IMR-90 (cell line): ENCODE measurements around the gene RAPSN. TPM values are rescaled to one million over a fixed set of nuclear protein-coding genes. Genes with fewer than 3 reads are reported as not detected.

Source experiments
- ATAC-seq: fragments of 200-7000 bp; cut with Tn5 transposase; 2 replicates; pipeline ENCODE4 v1.9.1; 2020; ENCODE audit warnings: low read depth, mild to moderate bottlenecking, moderate library complexity
- BruUV-seq: library from RNA; stranded (reverse); fragments of 400-500 nt; replicated peaks from 2 replicates; lab custom pipeline; 2021; lab: Mats Ljungman, UMichigan
- CTCF ChIA-PET: fragments of 300-600 bp; formaldehyde crosslinking; extraction: SDS; loops from one replicate; lab custom pipeline; 2021; ENCODE audit warnings: antibody characterized with exemption; lab: Yijun Ruan, JAX
- POLR2A ChIA-PET: fragments of 300-600 bp; sonication (Branson Sonifier 250); formaldehyde crosslinking; loops from one replicate; lab custom pipeline; 2022; ENCODE audit warnings: antibody characterized with exemption; ENCODE audit not compliant: unreplicated experiment; lab: Charles Lee
- DNase-seq: peaks from one replicate; pipeline ENCODE4 v3.0.0; 2013
- H2AFZ ChIP-seq: replicated peaks from 2 replicates; pipeline ENCODE3; 2013; ENCODE audit warnings: low read length, mild to moderate bottlenecking; ENCODE audit not compliant: poor library complexity
- H2AK5ac ChIP-seq: 2 replicates; pipeline ENCODE4 v1.6.1; 2013; ENCODE audit warnings: low read depth, low read length, inconsistent platforms
- H2AK9ac ChIP-seq: replicated peaks from 2 replicates; pipeline ENCODE3; 2013; ENCODE audit warnings: mild to moderate bottlenecking, low read depth, low read length, moderate library complexity; ENCODE audit not compliant: poor library complexity
- H2BK120ac ChIP-seq: 2 replicates; pipeline ENCODE4 v1.6.1; 2013; ENCODE audit warnings: low read depth, low read length, inconsistent platforms
- H2BK15ac ChIP-seq: 3 replicates; pipeline ENCODE4 v1.6.1; 2013; ENCODE audit warnings: low read depth, low read length, inconsistent platforms
- H2BK20ac ChIP-seq: 2 replicates; pipeline ENCODE4 v1.6.1; 2013; ENCODE audit warnings: low read depth, mild to moderate bottlenecking, inconsistent platforms, low read length, moderate library complexity
- H2BK5ac ChIP-seq: 2 replicates; pipeline ENCODE4 v1.6.1; 2013; ENCODE audit warnings: mild to moderate bottlenecking, low read depth, low read length, inconsistent platforms; ENCODE audit not compliant: poor library complexity, severe bottlenecking
- H3K14ac ChIP-seq: replicated peaks from 2 replicates; pipeline ENCODE4 v1.6.1; 2013; ENCODE audit warnings: low read depth, low read length, inconsistent platforms
- H3K18ac ChIP-seq: 2 replicates; pipeline ENCODE4 v1.6.1; 2013; ENCODE audit warnings: low read depth, low read length, control low read depth
- H3K23ac ChIP-seq: 2 replicates; pipeline ENCODE4 v1.6.1; 2013; ENCODE audit warnings: low read depth, low read length, inconsistent platforms
- H3K27ac ChIP-seq: 2 replicates; pipeline ENCODE4 v1.5.1; 2013; ENCODE audit warnings: mild to moderate bottlenecking, control low read depth, low read length; ENCODE audit not compliant: insufficient read depth
- H3K27me3 ChIP-seq: 2 replicates; pipeline ENCODE4 v1.6.1; 2013; ENCODE audit warnings: low read length; ENCODE audit not compliant: control insufficient read depth, insufficient read depth
- H3K36me3 ChIP-seq: 2 replicates; pipeline ENCODE4 v1.6.1; 2013; ENCODE audit warnings: low read length, mixed read lengths; ENCODE audit not compliant: control insufficient read depth, insufficient read depth
- H3K4ac ChIP-seq: 2 replicates; pipeline ENCODE4 v1.6.1; 2013; ENCODE audit warnings: low read depth, low read length, inconsistent platforms
- H3K4me1 ChIP-seq: 2 replicates; pipeline ENCODE4 v1.6.1; 2013; ENCODE audit warnings: low read length, mixed read lengths; ENCODE audit not compliant: control insufficient read depth, insufficient read depth
- H3K4me2 ChIP-seq: 2 replicates; pipeline ENCODE4 v1.6.1; 2013; ENCODE audit warnings: low read depth, mild to moderate bottlenecking, control low read depth, low read length, moderate library complexity
- H3K4me3 ChIP-seq: 2 replicates; pipeline ENCODE4 v1.5.1; 2013; ENCODE audit warnings: low read depth, mild to moderate bottlenecking, control low read depth, low read length, moderate library complexity; ENCODE audit not compliant: insufficient read depth
- H3K56ac ChIP-seq: 2 replicates; pipeline ENCODE4 v1.6.1; 2013; ENCODE audit warnings: low read length, inconsistent platforms; ENCODE audit not compliant: insufficient read depth; ENCODE audit errors: extremely low read depth
- H3K79me1 ChIP-seq, 2 experiments: 2 replicates each; pipeline ENCODE4 v1.6.1; 2013; ENCODE audit warnings: low read length in 2 of 2, inconsistent platforms in 1 of 2, low read depth in 1 of 2
- H3K9ac ChIP-seq: 2 replicates; pipeline ENCODE4 v1.6.1; 2013; ENCODE audit warnings: low read depth, low read length, control low read depth
- H3K9me1 ChIP-seq: 2 replicates; pipeline ENCODE4 v1.6.1; 2013; ENCODE audit warnings: low read length, inconsistent platforms; ENCODE audit not compliant: insufficient read depth
- H3K9me3 ChIP-seq: 2 replicates; pipeline ENCODE4 v1.6.1; 2013; ENCODE audit warnings: low read length; ENCODE audit not compliant: control insufficient read depth, insufficient read depth
- H4K20me1 ChIP-seq: 2 replicates; pipeline ENCODE4 v1.6.1; 2013; ENCODE audit warnings: low read length, inconsistent platforms; ENCODE audit not compliant: insufficient read depth
- H4K5ac ChIP-seq: 2 replicates; pipeline ENCODE4 v1.6.1; 2013; ENCODE audit warnings: mild to moderate bottlenecking, low read depth, low read length, control low read depth
- H4K8ac ChIP-seq, 2 experiments: 2 replicates each; pipeline ENCODE4 v1.6.1; 2013; ENCODE audit warnings: low read depth in 2 of 2, low read length in 2 of 2, control low read depth in 1 of 2, inconsistent platforms in 1 of 2
- H4K91ac ChIP-seq: 2 replicates; pipeline ENCODE4 v1.6.1; 2013; ENCODE audit warnings: low read depth, low read length, inconsistent platforms; ENCODE audit not compliant: insufficient read depth
- CEBPB ChIP-seq: IDR thresholded peaks from 2 replicates; pipeline ENCODE4 v1.6.1; 2012; ENCODE audit warnings: low read depth, low read length, improper control_type of control experiment
- CHD1 ChIP-seq: IDR thresholded peaks from 2 replicates; pipeline ENCODE4 v1.6.1; 2012; ENCODE audit warnings: low read depth, low read length, improper control_type of control experiment
- POLR2A ChIP-seq: IDR thresholded peaks from 2 replicates; pipeline ENCODE4 v1.6.1; 2012; ENCODE audit warnings: mild to moderate bottlenecking, low read depth, low read length
- RCOR1 ChIP-seq: IDR thresholded peaks from 2 replicates; pipeline ENCODE4 v1.6.1; 2012; ENCODE audit warnings: mild to moderate bottlenecking, low read length, improper control_type of control experiment; ENCODE audit not compliant: insufficient replicate concordance
- WGBS, 2 experiments: methylation state at CpG; one replicate each; pipeline versions ENCODE4 v1.1.5 to v1.1.7; 2013; ENCODE audit warnings: missing lambda C conversion rate in 2 of 2; ENCODE audit not compliant: insufficient read length in 1 of 2; ENCODE audit errors: extremely low coverage in 2 of 2; 5-methylcytosine and 5-hydroxymethylcytosine counted together
- dilution Hi-C: fragments of 300-500 bp; cut with HindIII; formaldehyde crosslinking; loops from one replicate; pipeline ENCODE4 v1.14.3; 2018; ENCODE audit warnings: low sequenced_read_pairs; ENCODE audit not compliant: unreplicated experiment
- in situ Hi-C: fragments of 300-500 bp; cut with MboI; formaldehyde crosslinking; loops from 3 replicates; pipeline ENCODE4 v1.14.3; 2019; ENCODE audit warnings: low sequenced_read_pairs, inconsistent platforms, mixed read lengths
- intact Hi-C: fragments of 100-400 bp; cut with micrococcal nuclease; formaldehyde crosslinking; loops from 2 replicates; pipeline ENCODE4 v1.10.0; 2022
- polyA plus RNA-seq, 3 experiments: library from polyadenylated mRNA; depleted of rRNA; stranded (reverse); fragments of >200 nt; gene quantifications; 2 replicates each; pipeline ENCODE4 v1.2.3, GENCODE V29; 2012; ENCODE audit warnings: low replicate concordance in 1 of 3
- total RNA-seq: library from RNA; depleted of rRNA; stranded (reverse); fragments of >200 nt; gene quantifications from 2 replicates; pipeline ENCODE4 v1.2.3, GENCODE V29; 2012
- TF ChIP-seq, protein P1 (sequence below): fragments of 150-350 bp; IDR thresholded peaks from 2 replicates; pipeline ENCODE4 v1.6.1; 2017; ENCODE audit warnings: mild to moderate bottlenecking, antibody characterized with exemption, low read length, low read depth
- TF ChIP-seq, protein P2 (sequence below): fragments of 150-350 bp; IDR thresholded peaks from 2 replicates; pipeline ENCODE4 v1.6.1; 2016; ENCODE audit warnings: low read depth, mild to moderate bottlenecking, low read length, moderate library complexity, borderline replicate concordance

The RAPSN gene
- total and polyA plus RNA-seq, 2 of the 4 experiments (the other 2 are of a cell fraction) = 0.03 TPM; not detected in 1

DNA sequence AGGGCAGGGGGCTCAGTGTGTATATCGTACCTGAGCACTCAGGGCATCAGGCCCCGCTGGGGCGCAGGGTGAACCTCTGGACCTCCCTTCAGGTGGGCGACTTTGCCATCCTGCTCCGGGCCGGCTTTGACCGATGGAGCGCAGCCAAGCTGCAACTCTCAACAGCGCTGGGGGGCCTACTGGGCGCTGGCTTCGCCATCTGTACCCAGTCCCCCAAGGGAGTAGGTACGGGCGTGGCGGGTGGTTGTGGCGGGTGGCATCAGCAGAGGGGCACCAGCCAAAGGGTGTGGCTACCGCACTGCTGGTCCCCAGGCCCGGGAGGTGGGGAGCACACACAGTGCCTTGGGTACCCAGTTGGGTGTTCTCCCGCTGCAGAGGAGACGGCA is 34.3 kb downstream of the RAPSN start:
- DNase-seq = no peak
- Histone ChIP-seq H3K27ac (peak overlapping the region; percentile 99), H2BK15ac (peak overlapping the region; percentile 97; the same call in 2 of the 3 replicates), H2AK9ac (peak overlapping the region; percentile 93), H4K20me1 (peaks cover 30% of the 10 kb centered on the region; the same call in 1 of the 2 replicates), H2AFZ (peak overlapping the region; percentile 6), H3K4me2 (no peak overlapping the region), H3K36me3 (peaks cover 72% of the 10 kb centered on the region), H3K9me3 (no peaks in the 10 kb centered on the region), H3K23ac (peak overlapping the region; percentile 82; the same call in 1 of the 2 replicates), H2BK5ac (peak overlapping the region; percentile 99), H4K8ac (peak overlapping the region; percentile 69 to 90; a peak in 3 of 4 replicates), H2AK5ac (peak overlapping the region; percentile 99), H3K56ac (no peak overlapping the region; the same call in 1 of the 2 replicates), H4K5ac (peak overlapping the region; percentile 82), H3K9me1 (peaks cover 6% of the 10 kb centered on the region; the same call in 1 of the 2 replicates), H3K4me3 (no peak overlapping the region), H4K91ac (peak overlapping the region; percentile 91), H2BK20ac (peak overlapping the region; percentile 60; the same call in 1 of the 2 replicates), H2BK120ac (peak overlapping the region; percentile 91), H3K9ac (peak overlapping the region; percentile 32), H3K4ac (peak overlapping the region; percentile 94), H3K18ac (no peak overlapping the region; the same call in 1 of the 2 replicates), H3K4me1 (peaks cover 51% of the 10 kb centered on the region), H3K79me1 (peaks cover 27 to 72% of the 10 kb centered on the region in 2 experiments; a peak in 3 of 4 replicates), H3K27me3 (no peaks in the 10 kb centered on the region), H3K14ac (peak overlapping the region; percentile 95)
- WGBS, 2 experiments = 98% methylated on average over 11 of the region's 19 CpGs; no CpG with 5 or more reads in 1 of the 2 experiments
- intact Hi-C loops (no loop called here), in situ Hi-C loops (no loop called here), dilution Hi-C loops (no loop called here)
- CTCF ChIA-PET = no interaction called here
- no TSS peak for BruUV-seq
- no peak for ATAC-seq
- TF ChIP-seq POLR2A = no peak
- no peak for TF ChIP-seq CHD1
- no peak for TF ChIP-seq RCOR1
- TF ChIP-seq, protein P1, sequence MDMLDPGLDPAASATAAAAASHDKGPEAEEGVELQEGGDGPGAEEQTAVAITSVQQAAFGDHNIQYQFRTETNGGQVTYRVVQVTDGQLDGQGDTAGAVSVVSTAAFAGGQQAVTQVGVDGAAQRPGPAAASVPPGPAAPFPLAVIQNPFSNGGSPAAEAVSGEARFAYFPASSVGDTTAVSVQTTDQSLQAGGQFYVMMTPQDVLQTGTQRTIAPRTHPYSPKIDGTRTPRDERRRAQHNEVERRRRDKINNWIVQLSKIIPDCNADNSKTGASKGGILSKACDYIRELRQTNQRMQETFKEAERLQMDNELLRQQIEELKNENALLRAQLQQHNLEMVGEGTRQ = no peak
- TF ChIP-seq CEBPB = no peak
- TF ChIP-seq, protein P2, sequence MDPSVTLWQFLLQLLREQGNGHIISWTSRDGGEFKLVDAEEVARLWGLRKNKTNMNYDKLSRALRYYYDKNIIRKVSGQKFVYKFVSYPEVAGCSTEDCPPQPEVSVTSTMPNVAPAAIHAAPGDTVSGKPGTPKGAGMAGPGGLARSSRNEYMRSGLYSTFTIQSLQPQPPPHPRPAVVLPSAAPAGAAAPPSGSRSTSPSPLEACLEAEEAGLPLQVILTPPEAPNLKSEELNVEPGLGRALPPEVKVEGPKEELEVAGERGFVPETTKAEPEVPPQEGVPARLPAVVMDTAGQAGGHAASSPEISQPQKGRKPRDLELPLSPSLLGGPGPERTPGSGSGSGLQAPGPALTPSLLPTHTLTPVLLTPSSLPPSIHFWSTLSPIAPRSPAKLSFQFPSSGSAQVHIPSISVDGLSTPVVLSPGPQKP = no peak
- POLR2A ChIA-PET = no interaction called here
